LoVo (cell line): ENCODE data around the gene TIPRL.
"Not testable (repeated sequence)": the region's sequence is repeated elsewhere in the genome, so short reads cannot be mapped to it uniquely, and the experiment has no call there.

Experiments used
- DNase-seq: peaks from one replicate; pipeline ENCODE4 v3.0.0-alpha.2; 2016; ENCODE audit warnings: low spot score

Gene TIPRL

DNA sequence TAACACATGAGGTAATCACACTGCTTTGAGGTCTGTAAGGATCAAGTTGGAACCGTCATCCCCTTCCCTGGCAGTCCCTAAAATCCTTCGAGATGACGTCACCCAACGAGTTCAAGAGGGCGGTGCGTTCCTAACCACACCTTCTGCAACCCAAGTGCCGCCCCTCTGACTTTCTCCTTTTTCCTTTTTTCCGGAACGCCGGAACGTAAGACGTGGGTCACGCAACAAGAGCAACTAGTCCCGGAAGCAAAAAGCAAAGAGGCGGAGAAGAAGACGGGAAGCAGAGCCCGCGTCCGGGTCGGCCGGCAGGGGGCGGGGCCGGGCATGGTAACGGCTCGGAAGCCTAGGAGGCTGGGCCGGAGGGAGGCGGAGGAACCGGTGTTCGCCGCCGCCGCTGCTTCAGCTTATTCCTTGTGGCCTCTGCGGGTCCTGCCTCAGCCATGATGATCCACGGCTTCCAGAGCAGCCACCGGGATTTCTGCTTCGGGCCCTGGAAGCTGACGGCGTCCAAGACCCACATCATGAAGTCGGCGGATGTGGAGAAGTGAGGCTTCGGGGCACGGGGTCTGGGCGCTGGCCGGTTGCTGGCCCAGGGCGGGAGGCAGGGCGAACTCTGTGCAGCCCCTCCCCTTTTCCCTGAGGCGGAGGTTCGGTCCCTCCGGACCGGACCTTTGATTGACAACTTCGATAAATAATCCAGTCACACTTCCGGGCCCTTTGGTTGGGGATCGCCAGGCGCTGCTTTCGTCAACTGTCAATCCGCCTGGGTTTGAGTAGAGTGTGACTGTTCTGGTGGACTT is at the start of gene TIPRL:
Gene TIPRL, plus strand, starts transcription at position 325 of the 800 bp plus-strand sequence. Its CDS starts 116 bp downstream, at position 441.
- peak; percentile 95 for DNase-seq

DNA sequence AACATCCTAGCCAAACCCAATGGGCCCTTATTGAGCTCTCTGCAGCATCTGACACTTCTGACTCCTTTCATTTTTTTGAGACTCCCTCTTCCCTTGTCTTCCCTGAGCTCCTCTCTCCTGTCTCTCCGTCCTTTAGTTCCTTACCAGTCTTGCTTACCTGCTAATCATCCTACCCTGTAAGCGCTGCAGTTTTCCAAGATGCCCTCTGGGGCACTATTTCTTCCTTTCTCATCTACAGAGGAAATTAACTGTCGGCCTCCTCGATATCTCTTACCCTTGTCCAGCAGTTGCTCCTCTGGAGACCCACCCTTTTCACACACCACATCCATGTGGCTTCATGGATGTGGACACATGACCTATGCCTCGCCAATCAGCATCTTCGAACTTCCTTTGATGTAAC is 48.8 kb upstream of the TIPRL start:
- no peak for DNase-seq

DNA sequence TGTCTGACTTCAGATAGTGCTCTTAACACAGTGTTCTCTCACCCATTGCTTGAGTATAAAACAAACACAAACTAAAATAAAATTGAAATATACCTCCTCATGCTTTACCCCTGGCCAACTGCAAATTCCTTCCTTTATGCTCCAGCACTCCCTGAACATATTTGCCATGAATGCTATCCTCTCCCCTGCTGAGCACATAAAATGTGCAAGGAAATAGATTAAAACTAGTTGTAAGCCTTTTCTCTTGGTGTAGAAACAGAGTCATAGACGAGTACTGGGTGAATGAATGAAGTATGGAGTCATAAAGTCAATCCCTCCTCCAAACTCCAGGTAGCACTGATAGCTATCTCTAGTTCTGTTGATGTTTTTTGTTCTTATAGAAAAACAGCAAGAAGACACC is 44.6 kb upstream of the TIPRL start:
- no peak for DNase-seq

DNA sequence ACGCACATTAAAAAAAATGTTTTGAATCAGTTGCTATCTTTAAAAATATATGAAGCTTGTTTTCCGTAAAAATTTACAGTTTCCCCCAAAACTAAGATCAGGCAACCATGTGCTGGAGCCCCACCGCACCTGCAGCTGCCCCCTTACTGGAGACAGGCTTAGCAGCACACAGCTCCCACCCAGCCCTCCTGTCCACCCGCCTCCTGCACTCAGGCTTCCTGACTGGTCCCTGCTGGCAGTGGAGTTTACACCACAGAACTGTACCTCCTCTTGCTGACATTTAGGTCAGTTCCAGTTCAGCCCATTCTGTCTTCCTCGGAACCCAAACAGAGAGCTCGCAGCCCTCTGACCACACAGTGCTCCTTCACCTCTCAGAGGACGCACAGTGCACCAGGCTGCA is 44.1 kb upstream of the TIPRL start:
- DNase-seq, result no peak

DNA sequence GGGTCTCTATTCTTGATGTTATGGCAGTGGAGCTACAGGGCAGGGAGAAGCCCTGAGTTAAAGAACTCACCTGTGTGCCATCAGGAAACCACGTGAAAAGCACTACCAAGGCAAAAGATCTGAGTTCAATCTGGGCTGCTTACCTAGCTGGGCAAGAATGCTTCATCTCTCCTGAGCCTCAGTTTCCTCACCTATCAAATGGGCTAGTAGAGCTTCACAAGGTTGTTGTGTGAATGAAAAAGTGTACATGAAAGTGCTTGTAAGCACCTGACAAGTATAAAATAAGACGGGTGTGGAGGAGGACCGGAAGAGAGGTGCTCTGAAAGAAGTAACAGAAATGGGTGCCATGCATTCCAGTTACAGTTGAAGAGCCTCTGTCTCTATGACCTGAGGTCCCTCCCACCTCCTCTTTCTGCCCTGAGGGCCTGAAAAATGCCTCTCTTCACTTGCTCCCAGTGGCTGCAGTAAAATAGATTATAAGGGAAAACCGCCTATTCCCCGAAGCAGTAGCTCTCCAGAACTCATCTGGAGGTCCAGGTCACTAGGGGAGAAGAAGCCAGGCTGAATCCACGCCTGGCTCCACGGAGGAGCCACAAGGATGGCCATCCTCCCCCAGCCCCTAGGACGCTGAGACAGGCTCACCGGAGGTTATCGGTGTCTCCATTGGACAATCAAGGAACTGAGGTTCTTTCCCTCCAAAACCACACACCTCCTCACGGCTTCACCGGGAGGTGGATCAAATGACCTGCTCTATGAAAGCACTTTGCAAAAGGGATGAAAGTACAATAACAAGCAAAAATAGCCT is 43.4 kb upstream of the TIPRL start:
- DNase-seq, result no peak

DNA sequence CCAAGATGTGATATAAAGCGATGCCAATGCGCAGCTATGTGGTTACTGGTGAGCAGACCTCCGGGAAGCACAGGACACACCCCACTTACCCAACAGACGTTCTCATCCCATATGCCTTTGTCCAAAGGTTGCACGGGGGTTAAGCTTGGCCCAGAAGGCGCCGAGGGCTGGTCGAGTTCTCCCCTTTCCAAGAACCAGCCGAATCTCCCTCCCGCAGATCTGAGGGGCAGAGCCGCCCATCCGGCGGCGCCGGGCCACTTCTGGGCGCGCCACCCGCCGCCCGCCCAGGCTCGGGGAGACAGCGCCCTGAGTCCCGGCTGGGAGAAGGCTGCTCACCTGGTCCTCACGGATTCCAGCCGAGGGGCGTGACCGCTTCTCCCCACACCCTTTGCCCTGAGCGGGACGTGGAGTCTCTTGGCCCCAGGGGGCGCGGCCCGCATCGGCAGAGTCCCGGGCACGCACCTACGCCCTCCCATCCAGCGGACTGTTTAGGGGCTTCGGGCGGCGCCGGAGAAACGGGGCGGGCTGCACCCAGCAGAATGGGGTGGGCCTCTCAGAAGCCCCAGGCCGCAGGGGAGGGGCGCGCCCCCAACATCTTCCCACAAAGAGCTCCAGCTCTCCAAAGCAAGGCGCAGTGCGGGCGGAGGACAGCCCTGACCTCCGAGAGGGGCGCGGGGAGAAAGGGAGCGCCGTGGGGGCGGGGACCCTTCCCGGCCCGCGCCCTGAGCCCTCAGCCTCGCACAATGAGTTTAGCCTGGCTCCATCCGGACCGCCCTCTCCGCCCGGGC is 42.6 kb upstream of the TIPRL start:
- DNase-seq, result peak; percentile 64

DNA sequence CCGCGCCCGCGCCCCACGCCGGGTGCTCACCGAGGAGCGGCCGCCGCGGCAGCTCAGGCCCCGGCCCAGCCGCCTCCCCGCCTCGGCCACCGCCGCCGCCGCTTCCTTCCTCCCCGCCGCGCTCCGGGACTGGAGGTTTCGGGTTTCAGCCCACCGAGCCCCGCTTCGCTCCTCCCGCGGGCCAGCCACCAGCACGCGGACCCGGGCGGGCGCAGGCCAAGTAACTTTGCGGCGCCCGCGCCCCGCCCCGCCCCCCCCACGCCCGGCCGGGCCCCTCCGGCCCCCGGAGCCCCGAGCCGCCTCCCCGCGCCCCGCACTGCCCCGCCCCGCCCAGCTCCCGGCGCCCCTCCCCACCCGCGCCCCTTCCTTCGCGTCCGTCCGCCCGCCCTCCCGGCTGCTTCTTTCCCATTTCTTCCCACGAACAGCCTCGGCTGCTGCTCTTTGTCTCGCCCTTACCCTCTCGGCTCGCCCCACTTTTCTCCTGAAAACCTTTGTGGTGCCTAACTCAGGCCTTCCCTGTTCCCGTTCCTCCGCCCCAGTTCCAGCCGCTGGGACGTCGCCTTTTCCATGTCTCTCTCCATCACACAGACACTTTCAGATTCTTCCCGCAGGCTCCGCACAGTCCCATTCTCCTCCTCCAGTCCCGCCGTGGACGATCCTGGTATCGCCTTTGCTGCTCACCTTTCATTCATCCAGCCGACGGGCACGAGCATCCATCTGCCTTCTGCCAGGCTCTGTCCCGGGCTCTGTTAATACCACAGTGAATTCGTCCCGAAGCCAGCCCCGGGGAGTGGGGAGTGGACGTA is 41.9 kb upstream of the TIPRL start, which contains the start of gene GPR161:
Gene GPR161, minus strand, starts transcription at position 222 of the 806 bp plus-strand sequence. CDS start 32,080 bp downstream, outside the sequence.
- DNase-seq, result peak; percentile 15

DNA sequence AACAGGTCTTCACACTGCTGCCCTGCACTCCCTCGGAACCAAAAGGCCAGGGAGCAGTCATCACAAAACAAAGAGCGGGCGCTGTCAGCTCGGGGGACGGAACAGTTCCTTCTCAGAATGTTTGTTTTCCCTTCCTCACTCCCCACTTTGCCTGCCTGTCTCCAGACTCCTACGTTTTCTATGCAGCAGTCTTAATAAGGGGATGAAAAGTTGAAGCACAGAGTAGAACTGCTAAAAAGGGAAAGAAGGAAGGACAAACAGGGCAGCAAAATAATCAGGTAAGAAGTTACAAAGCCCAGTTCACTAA is 41.3 kb upstream of the TIPRL start:
- DNase-seq, result no peak

DNA sequence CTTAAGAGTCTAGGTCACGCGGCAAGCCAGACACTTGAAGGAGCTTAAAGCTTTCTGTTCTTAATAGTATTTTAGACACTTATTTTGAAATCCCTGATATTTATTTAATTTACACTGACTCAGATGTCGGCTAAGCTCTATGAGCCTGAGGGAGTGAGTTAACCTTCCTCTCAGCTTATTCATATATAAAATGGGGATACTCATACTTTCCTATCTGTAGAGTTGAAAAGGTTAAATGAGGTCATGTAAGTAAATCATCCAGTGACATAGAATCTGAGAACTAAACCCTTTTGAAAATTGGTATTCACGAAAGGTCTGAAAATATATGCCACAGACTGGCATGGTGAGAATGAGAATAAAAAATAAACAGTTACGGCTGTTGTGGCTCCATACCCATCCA is 40.6 kb upstream of the TIPRL start:
- DNase-seq, result no peak

DNA sequence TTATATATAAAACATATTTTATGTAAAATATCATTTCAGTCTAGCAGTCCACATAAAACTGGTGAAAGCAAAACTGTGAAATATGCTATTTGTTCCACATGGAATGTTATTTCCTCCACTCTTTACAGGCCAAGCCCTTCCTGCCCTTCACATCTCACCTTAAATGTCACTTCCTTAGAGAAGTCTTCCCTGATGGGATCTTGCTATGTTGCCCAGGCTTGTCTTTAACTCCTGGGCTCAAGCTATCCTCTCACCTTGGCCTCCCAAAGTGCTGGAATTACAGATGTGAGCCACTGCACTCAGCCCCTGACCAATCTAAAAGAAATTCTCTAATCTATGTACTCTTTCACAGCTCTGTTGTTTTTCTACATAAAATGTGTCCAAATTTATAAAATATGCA is 39.7 kb upstream of the TIPRL start:
- no peak for DNase-seq

DNA sequence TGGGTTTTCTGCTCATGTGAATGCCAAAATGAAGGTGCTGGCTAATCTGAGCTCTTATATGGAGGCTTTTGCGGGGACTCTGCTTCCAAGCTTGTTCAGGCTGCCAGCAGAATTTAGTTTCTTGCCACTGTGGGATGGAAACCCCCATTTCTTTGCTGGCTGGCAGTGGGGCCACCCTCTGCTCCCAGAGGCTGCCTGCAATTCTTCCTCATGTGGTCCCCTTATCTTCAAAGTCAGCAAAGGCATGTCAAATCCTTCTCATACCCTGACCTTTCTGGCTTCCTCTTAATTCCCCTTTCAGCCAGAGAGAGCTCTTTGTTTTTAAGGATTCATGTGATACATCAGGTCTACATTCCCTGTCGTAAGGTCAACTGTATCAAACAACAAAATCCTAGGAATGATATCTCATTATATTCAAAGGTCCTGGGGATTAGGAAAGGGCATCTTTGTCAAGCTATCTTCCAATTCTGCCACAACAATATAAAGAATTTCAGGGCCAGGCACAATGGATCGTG is 36.8 kb upstream of the TIPRL start:
- no peak for DNase-seq

DNA sequence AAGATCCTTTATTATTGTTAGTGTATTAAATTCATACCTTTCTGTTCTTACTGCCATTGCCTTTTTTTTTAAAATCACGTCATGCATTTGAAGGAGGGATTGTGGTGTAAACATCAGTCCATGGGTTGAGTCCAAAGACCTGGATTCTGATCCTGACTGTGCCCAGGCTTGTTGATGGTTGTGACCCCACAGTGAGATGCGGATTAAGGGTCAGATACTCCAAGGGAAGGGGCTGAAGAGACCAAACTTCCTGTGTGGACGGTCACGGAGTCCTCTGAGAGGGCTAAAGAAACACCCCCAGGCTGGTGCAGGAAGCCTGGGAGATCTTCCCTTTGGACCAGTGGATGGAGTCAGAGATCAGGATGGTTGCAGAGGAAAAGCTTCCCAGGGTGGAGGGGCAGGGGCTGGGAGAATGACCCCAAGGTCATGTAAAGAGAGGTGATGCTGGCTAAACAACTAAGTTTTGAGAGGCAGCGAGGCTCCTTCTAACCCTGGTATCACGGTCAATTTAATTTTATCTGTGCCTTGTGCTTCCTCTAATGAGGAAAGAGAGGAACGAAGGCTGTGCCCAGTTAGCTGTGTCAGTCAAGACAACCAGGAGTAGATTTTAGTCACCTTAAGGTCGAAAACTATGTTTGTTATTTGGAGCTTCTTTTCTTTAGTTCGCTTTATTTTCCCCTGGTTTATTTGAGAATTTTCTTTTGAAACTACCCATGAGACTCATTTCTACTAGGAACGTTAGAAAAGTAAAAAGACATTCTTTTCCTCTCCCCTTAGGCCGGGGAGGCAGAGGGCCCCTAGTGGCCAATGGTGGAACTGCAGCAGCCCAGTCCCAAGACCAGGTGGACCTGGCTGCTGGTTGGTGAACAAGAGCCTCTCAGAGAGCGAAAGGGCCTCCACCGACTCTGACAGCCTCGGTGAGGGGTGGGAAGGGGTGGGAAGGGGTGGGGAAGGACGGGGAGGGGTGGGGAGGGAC is 33.3 kb upstream of the TIPRL start:
- peak; percentile 84 for DNase-seq

DNA sequence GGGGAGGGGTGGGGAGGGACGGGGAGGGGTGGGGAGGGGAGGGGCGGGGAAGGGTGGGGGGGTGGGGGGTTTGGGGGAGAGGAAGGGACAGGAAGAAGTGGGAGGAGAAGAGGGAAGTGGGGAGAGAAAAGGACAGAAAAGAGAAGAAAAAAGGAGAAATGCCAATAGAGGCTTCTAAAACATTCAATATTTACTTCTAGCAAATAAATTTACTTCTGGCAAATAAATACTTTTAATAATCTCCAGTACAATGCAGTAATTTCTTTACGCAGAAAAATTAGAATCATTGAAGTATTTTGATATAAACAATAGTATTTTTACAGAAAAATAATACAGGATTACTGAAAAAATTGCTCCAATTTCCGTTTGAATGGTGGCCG is 32.6 kb upstream of the TIPRL start:
- DNase-seq, result no peak

DNA sequence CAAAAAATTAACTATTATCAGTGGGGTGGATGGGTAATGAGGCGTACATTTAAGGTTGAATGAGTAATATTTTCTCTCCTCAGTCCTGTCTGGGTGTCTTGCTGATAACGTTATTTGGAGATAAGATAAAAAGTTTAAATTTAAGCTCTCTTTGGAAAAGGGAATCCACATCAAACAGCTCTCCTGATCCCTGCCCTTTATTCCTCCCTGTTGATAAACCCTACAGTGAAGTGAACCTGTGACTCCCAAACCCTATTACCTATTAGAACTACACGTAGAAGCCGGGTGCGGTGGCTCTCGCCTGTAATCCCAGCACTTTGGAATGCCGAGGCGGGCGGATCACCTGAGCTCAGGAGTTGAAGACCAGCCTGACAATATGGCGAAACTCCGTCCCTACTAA is 32.1 kb upstream of the TIPRL start:
- peak; percentile 5 for DNase-seq

DNA sequence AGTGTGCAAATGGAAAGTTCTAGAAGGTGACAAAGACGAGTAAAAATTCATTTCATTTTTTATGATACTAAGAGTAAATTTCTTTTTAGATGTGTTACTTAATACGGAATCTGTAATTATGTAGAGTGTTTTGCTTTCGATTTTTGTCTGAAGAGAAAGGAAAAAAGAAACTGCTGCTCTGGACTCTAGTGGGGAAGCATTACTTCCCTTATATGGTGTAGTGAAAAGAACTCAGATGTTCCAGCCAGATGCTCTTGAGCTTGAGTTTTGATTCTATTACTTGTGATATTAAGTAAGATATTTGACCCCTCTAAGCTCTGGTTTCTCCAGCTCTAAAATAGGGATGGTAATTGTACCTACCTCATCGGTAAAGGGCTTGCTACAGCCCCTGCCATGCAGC is 29.8 kb upstream of the TIPRL start:
- no peak for DNase-seq

DNA sequence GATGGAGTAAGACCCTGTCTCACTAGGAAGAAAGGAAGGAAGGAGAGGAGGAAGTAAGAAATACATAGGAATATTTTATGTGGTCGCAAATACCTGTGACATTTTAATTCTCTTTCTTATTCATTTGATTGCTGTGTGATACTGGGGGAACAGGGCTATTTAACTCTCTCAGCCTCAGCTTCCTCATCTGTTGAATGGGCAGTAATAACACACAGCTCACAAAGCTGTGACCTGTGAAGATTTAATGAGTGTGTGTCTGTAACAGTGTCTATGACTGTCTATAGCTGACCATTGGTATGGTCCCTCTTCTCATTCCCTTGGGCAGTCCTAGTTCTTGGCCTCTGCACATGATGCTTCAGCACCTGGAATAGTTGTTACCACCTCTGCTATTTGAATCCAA is 28.5 kb upstream of the TIPRL start:
- DNase-seq, result no peak

DNA sequence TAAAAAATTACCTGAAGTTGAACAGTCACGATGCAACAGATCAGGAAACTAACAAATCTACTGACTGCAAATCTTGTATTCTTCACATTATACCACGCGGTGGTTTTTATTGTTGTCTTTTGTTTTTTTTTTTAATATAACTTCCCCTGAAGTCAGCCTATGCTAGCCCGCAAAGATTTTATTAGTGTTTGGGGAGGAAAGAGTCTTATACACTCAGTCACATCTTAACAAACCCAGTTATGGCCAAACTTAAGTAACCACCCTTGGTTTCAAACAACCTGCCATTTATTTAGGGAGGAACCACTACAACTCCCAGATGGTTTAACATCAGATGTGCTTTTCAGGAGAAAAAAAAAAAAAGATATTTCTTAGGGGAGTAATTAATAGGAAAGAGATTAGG is 26.8 kb upstream of the TIPRL start:
- no peak for DNase-seq

DNA sequence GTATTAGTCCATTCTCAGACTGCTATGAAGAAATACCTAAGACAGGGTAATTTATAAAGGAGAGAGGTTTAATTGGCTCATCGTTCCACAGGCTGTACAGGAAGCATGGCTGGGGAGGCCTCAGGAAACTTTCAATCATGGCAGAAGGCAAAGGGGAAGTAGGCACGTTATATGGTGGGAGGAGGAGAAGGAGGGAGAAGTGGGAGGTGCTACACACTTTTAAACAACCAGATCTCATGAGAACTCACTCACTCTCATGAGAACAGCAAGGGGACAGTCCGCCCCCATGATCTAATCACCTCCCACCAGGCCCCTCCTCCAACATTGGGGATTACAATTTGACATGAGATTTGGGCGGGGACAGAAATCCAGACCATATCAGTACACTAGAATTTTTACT is 24.1 kb upstream of the TIPRL start:
- DNase-seq, result not testable (repeated sequence)

DNA sequence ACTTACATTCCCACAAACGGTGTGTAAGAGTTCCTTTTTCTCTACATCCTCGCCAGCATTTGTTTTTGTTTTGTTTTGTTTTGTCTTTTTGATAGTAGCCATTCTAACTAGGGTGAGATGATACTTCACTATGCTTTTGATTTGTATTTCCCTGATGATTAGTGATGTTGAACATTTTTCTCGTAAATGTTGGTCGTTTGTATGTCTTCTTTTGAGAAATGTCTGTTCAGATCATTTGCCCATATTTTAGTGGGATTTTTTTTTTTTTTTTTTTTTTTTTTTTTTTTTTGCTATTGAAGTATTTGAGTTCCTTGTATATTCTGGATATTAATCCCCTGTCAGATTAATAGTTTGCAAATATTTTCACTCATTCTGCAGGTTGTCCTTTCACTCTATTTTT is 22.9 kb upstream of the TIPRL start:
- DNase-seq, result no peak

DNA sequence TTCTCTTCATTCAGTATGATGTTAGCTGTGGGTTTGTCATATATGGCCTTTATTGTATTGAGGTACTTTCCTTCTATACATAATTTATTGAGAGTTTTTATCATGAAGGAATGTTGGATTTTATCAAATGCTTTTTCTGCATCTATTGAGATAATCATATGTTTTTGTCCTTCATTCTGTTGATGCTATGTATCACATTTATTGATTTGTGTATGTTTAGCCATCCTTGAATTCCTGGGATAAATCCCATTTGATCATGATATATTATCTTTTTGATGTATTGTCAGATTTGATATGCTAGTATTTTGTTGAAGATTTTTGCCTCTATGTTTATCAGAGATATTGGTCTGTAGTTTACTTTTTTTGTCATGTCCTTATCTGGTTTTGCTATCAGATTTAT is 21.1 kb upstream of the TIPRL start:
- DNase-seq, result no peak
